B cell (primary cell): ENCODE measurements around the gene ALDH4A1. TPM values are rescaled to one million over a fixed set of nuclear protein-coding genes. Genes with fewer than 3 reads are reported as not detected.
A peak's percentile ranks its signal among the peaks of the same experiment; 100 is the strongest.

ENCODE experiments used
- ATAC-seq: fragments of 200-7000 bp; cut with Tn5 transposase; one replicate; pipeline ENCODE4 v1.10.0; 2021; ENCODE audit warnings: low read depth, mild to moderate bottlenecking, moderate number of reproducible peaks, moderate library complexity
- CTCF ChIA-PET: fragments of 350-600 bp; sonication (Branson Sonifier 250); formaldehyde crosslinking; loops from one replicate; lab custom pipeline; 2021; ENCODE audit warnings: antibody characterized with exemption, inconsistent platforms; lab: Charles Lee
- POLR2A ChIA-PET: fragments of 350-600 bp; sonication (Branson Sonifier 250); formaldehyde crosslinking; loops from one replicate; lab custom pipeline; 2021; ENCODE audit warnings: antibody characterized with exemption; lab: Charles Lee
- DNase-seq: peaks from one replicate; pipeline ENCODE4 v3.0.0; 2013
- H2AFZ ChIP-seq: 2 replicates; pipeline ENCODE4 v1.6.1; 2012; ENCODE audit warnings: mild to moderate bottlenecking, low read depth, low read length; ENCODE audit not compliant: insufficient read depth, poor library complexity, severe bottlenecking
- H3K27ac ChIP-seq, 2 donors: 1 replicate in 1 of 2; 2 replicates in 1 of 2; pipeline ENCODE4 v1.5.1; 2012 to 2013; ENCODE audit warnings: low read length in 2 of 2, mild to moderate bottlenecking in 2 of 2, moderate library complexity in 1 of 2
- H3K27me3 ChIP-seq, 4 experiments: fragments of 200-600 bp in 1 of 4; sonication (generic) in 1 of 4; replicated peaks in 1 of 4; 1 replicate in 2 of 4; 2 replicates in 2 of 4; pipeline versions ENCODE4 v1.6.1 to v1.7.0; 2013 to 2016; ENCODE audit warnings: low read length in 3 of 4, mild to moderate bottlenecking in 2 of 4, mixed read lengths in 1 of 4, moderate library complexity in 1 of 4; ENCODE audit not compliant: insufficient read depth in 4 of 4, control insufficient read depth in 3 of 4; ENCODE audit errors: control extremely low read depth in 1 of 4
- H3K36me3 ChIP-seq, 2 experiments: replicated peaks in 1 of 2; 1 replicate in 1 of 2; 2 replicates in 1 of 2; pipeline versions ENCODE4 v1.6.1 to v1.7.1; 2013; ENCODE audit warnings: low read length in 1 of 2; ENCODE audit not compliant: insufficient read depth in 2 of 2, control insufficient read depth in 1 of 2; ENCODE audit errors: control extremely low read depth in 1 of 2, extremely low read depth in 1 of 2
- H3K4me1 ChIP-seq, 2 donors: fragments of 200-600 bp in 1 of 2; sonication (generic) in 1 of 2; 1 replicate in 1 of 2; 2 replicates in 1 of 2; pipeline versions ENCODE4 v1.5.1 to v1.6.1; 2013 to 2017; ENCODE audit warnings: low read length in 2 of 2; ENCODE audit not compliant: control insufficient read depth in 2 of 2, insufficient read depth in 2 of 2
- H3K4me2 ChIP-seq: replicated peaks from 2 replicates; pipeline ENCODE3; 2012; ENCODE audit warnings: mild to moderate bottlenecking, low read depth, low read length; ENCODE audit not compliant: poor library complexity, severe bottlenecking
- H3K4me3 ChIP-seq, 5 experiments: fragments of 200-600 bp in 1 of 5; sonication (generic) in 1 of 5; 1 replicate in 3 of 5; 2 replicates in 2 of 5; pipeline versions ENCODE4 v1.5.1 to v1.7.0; 2011 to 2016; ENCODE audit warnings: low read length in 4 of 5, mild to moderate bottlenecking in 4 of 5, low read depth in 2 of 5, control low read depth in 1 of 5, moderate library complexity in 1 of 5; ENCODE audit not compliant: insufficient read depth in 1 of 5; ENCODE audit errors: control extremely low read depth in 1 of 5, extremely low read depth in 1 of 5
- H3K79me2 ChIP-seq: fragments of 200-600 bp; sonication (generic); one replicate; pipeline ENCODE4 v1.6.0; 2016; ENCODE audit warnings: low read length; ENCODE audit not compliant: control insufficient read depth, insufficient read depth
- H3K9ac ChIP-seq: fragments of 200-600 bp; sonication (generic); 2 replicates; pipeline ENCODE4 v1.6.1; 2017; ENCODE audit warnings: mild to moderate bottlenecking, low read length, moderate library complexity
- H3K9me3 ChIP-seq, 3 donors: one replicate each; pipeline versions ENCODE4 v1.6.1 to v1.7.1; 2013; ENCODE audit warnings: low read length in 2 of 3; ENCODE audit not compliant: control insufficient read depth in 2 of 3, insufficient read depth in 1 of 3; ENCODE audit errors: control extremely low read depth in 1 of 3
- H4K20me1 ChIP-seq: 2 replicates; pipeline ENCODE4 v1.6.0; 2012; ENCODE audit warnings: mild to moderate bottlenecking, low read length; ENCODE audit not compliant: insufficient read depth, control insufficient read depth, poor library complexity, severe bottlenecking
- H3K27ac Mint-ChIP-seq: one replicate; pipeline ENCODE4 v1.8.0; 2021; ENCODE audit warnings: mixed read lengths
- H3K27me3 Mint-ChIP-seq: one replicate; pipeline ENCODE4 v1.8.0; 2021; ENCODE audit warnings: mixed read lengths
- H3K4me1 Mint-ChIP-seq: one replicate; pipeline ENCODE4 v1.8.0; 2021; ENCODE audit warnings: mixed read lengths
- H3K4me3 Mint-ChIP-seq: one replicate; pipeline ENCODE4 v1.8.0; 2021; ENCODE audit warnings: mixed read lengths
- H3K9me3 Mint-ChIP-seq: one replicate; pipeline ENCODE4 v1.8.0; 2022; ENCODE audit warnings: mixed read lengths; ENCODE audit not compliant: insufficient read depth
- EZH2 ChIP-seq: IDR thresholded peaks from 2 replicates; pipeline ENCODE4 v1.6.1; 2012; ENCODE audit warnings: borderline replicate concordance, low read depth, mild to moderate bottlenecking, moderate library complexity, low read length; ENCODE audit not compliant: insufficient read depth, poor library complexity, severe bottlenecking
- WGBS: methylation state at CpG from one replicate; pipeline ENCODE4 v1.1.5; 2013; ENCODE audit warnings: missing lambda C conversion rate; ENCODE audit not compliant: insufficient coverage; 5-methylcytosine and 5-hydroxymethylcytosine counted together
- intact Hi-C: fragments of 100-400 bp; cut with micrococcal nuclease; formaldehyde crosslinking; loops from one replicate; pipeline ENCODE4 v1.10.0; 2022
- polyA minus RNA-seq: library from RNA; depleted of rRNA, polyadenylated mRNA; stranded (reverse); fragments of >200 nt; gene quantifications from 2 replicates; pipeline ENCODE4 v1.2.3, GENCODE V29; 2012
- polyA plus RNA-seq: library from polyadenylated mRNA; depleted of rRNA; stranded (reverse); fragments of >200 nt; gene quantifications from 2 replicates; pipeline ENCODE4 v1.2.3, GENCODE V29; 2012
- total RNA-seq, 2 donors: library from RNA; stranded (reverse); fragments of 120-200 nt in 1 of 2; gene quantifications; 1 replicate in 1 of 2; 2 replicates in 1 of 2; pipeline versions ENCODE4 v1.2.3 to v1.2.4, GENCODE V29; 2013 to 2022
- TF ChIP-seq, protein P1 (sequence below): fragments of 200-600 bp; IDR thresholded peaks from one replicate; pipeline ENCODE4 v1.8.0; 2022; ENCODE audit warnings: antibody characterized with exemption, mild to moderate bottlenecking

The ALDH4A1 gene
- total RNA-seq, result 3.4 and 3.9 TPM in 2 replicates
- total RNA-seq (2013), result 1.4 TPM
- polyA plus RNA-seq, result 2.7 and 5.2 TPM in 2 replicates
- 2.7 and 6.1 TPM in 2 replicates for polyA minus RNA-seq

DNA sequence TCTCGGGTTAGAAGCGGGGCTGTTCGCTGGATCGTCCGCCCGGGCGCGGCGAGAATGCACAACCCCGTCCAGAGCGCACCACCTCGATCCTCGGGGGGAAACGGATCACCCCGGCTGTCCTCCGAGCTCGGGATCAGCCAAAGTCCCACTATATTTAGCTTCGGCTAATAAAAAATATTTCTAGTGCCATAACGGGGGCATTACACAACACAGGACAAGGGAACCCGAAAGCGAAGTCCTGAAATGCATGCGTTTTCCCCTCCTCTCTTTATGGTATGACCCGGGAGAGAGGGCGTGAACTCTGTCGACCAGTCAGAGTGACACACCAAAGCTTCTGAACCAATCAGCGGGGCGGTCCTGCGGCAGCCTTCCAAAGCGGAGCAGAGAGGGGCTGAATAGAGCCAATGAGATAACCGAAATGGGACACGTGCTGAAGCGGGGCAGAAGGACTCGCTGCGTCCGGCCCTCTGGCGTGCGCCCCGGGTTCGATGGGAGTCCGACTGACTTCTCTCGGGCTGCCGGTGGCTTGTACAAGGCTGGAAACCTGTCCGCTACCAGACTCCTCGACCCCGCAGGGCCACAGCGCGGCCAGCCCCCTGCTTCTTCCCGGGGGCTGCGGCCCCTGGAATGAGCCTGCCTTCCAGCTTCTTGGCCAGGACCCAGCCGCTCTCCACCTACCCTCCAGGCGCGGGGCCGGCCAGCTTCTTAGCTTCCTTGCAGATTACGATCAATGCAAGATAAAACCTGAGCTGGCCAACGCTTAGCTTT lies at the start of gene ALDH4A1:
Gene ALDH4A1 (minus strand): TSS at position 33 of the 768 bp plus-strand sequence. CDS start 32 bp downstream, at position 1.
- Histone ChIP-seq H4K20me1 (peaks cover 6% of the 10 kb centered on the region), H3K9ac (peak within 1 kb of the TSS; percentile 81), H3K9me3 (no peaks in the 10 kb centered on the region), H3K79me2 (peaks cover 16% of the 10 kb centered on the region), H3K27ac (peak within 1 kb of the TSS; percentile 85 to 89), H2AFZ (peak within 1 kb of the TSS; percentile 84), H3K4me2 (peak within 1 kb of the TSS; percentile 99), H3K27me3 (no peaks in the 10 kb centered on the region), H3K4me3 (peak within 1 kb of the TSS; percentile 60 to 85 (median 80)), H3K36me3 (no peaks in the 10 kb centered on the region), H3K4me1 (peaks cover 18 to 30% of the 10 kb centered on the region in 2 donors)
- H3K27ac Mint-ChIP-seq, result peak within 1 kb of the TSS; percentile 98
- H3K4me1 Mint-ChIP-seq, result peaks cover 24% of the 10 kb centered on the region
- no peak for TF ChIP-seq EZH2
- TF ChIP-seq, protein P1, sequence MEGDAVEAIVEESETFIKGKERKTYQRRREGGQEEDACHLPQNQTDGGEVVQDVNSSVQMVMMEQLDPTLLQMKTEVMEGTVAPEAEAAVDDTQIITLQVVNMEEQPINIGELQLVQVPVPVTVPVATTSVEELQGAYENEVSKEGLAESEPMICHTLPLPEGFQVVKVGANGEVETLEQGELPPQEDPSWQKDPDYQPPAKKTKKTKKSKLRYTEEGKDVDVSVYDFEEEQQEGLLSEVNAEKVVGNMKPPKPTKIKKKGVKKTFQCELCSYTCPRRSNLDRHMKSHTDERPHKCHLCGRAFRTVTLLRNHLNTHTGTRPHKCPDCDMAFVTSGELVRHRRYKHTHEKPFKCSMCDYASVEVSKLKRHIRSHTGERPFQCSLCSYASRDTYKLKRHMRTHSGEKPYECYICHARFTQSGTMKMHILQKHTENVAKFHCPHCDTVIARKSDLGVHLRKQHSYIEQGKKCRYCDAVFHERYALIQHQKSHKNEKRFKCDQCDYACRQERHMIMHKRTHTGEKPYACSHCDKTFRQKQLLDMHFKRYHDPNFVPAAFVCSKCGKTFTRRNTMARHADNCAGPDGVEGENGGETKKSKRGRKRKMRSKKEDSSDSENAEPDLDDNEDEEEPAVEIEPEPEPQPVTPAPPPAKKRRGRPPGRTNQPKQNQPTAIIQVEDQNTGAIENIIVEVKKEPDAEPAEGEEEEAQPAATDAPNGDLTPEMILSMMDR, result no peak
- H3K27me3 Mint-ChIP-seq, result no peaks in the 10 kb centered on the region
- H3K9me3 Mint-ChIP-seq, result no peaks in the 10 kb centered on the region
- WGBS, result under 1% methylated on average over 55 of the region's 55 CpGs
- DNase-seq (peak; percentile 96), ATAC-seq (peak; percentile 96)
- intact Hi-C loops, result loop anchor here (1.0 to 2.0 kb wide), 2 partner anchors 24 to 54 kb away; partner anchors contain the start of gene IFFO2
- ChIA-PET POLR2A (interaction anchor here (0.6 to 1.8 kb wide), 4 partner anchors 24 to 1696 kb away, joined by 7 to 10 read pairs (median 9); partner anchors contain the start of gene IFFO2), CTCF (interaction anchor here (0.7 to 8.8 kb wide), 9 partner anchors 10 to 71 kb away, joined by 3 to 194 read pairs (median 9); partner anchors contain the start of gene IFFO2)
- peak within 1 kb of the TSS; percentile 88 for H3K4me3 Mint-ChIP-seq
